Mucosa of rectum (tissue), 2 donors: Measurements from ENCODE around the gene PTDSS2.
"Not testable (repeated sequence)": the region's sequence is repeated elsewhere in the genome, so short reads cannot be mapped to it uniquely, and the experiment has no call there.

Experiments used
- H3K27ac ChIP-seq, 2 donors: one replicate each; pipeline ENCODE4 v1.7.0; 2013; ENCODE audit warnings: inconsistent platforms in 2 of 2, low read depth in 2 of 2, low read length in 2 of 2
- H3K27me3 ChIP-seq, 2 donors: one replicate each; pipeline ENCODE4 v1.7.0; 2013; ENCODE audit warnings: low read length in 2 of 2; ENCODE audit not compliant: control insufficient read depth in 2 of 2, insufficient read depth in 2 of 2
- H3K36me3 ChIP-seq, 2 donors: one replicate each; pipeline ENCODE4 v1.7.0; 2013; ENCODE audit warnings: low read length in 2 of 2; ENCODE audit not compliant: control insufficient read depth in 2 of 2, insufficient read depth in 2 of 2
- H3K4me1 ChIP-seq, 2 donors: one replicate each; pipeline ENCODE4 v1.7.0; 2013; ENCODE audit warnings: low read length in 2 of 2, mild to moderate bottlenecking in 1 of 2; ENCODE audit not compliant: control insufficient read depth in 2 of 2, insufficient read depth in 2 of 2
- H3K4me3 ChIP-seq, 2 donors: one replicate each; pipeline ENCODE4 v1.7.0; 2013; ENCODE audit warnings: low read length in 2 of 2
- H3K9ac ChIP-seq, 2 donors: one replicate each; pipeline ENCODE4 v1.7.0; 2013; ENCODE audit warnings: low read length in 2 of 2, low read depth in 1 of 2, mild to moderate bottlenecking in 1 of 2
- H3K9me3 ChIP-seq, 2 donors: one replicate each; pipeline ENCODE4 v1.7.0; 2013; ENCODE audit warnings: low read length in 2 of 2; ENCODE audit not compliant: control insufficient read depth in 2 of 2
- donor health status: healthy.
- donor health status: Normal muscosa, but diverticular disease.

The PTDSS2 gene

GRCh38 chr11:449889-450808 is at the start of gene PTDSS2:
TSS of gene PTDSS2 (plus strand) at chr11:450279. CDS start at chr11:450456, 177 bp downstream.
- Histone ChIP-seq H3K9ac (peak within 1 kb of the TSS; percentile 74 to 92), H3K27me3 (no peaks in the 10 kb centered on the region), H3K9me3 (no peaks in the 10 kb centered on the region), H3K4me1 (peaks cover 39 to 41% of the 10 kb centered on the region in 2 donors), H3K36me3 (peaks cover 7 to 9% of the 10 kb centered on the region in 2 donors), H3K4me3 (peak within 1 kb of the TSS; percentile 75 to 77), H3K27ac (peak within 1 kb of the TSS; percentile 77 to 79)

- H3K27me3 ChIP-seq, H3K9me3 ChIP-seq, H3K4me1 ChIP-seq, H3K27ac ChIP-seq, H3K9ac ChIP-seq, H3K4me3 ChIP-seq: not testable (repeated sequence)
- peaks cover 7 to 30% of the 10 kb centered on the region in 2 donors for H3K36me3 ChIP-seq
Observed at GRCh38 chr11:401196-401595, 48.9 kb upstream of the PTDSS2 start.

- Histone ChIP-seq H3K9me3 (no peaks in the 10 kb centered on the region), H3K36me3 (peaks cover 7 to 23% of the 10 kb centered on the region in 2 donors), H3K4me3 (no peak overlapping the region), H3K4me1 (peaks cover 15 to 16% of the 10 kb centered on the region in 2 donors), H3K27me3 (no peaks in the 10 kb centered on the region), H3K9ac (no peak overlapping the region), H3K27ac (no peak overlapping the region)
Observed at GRCh38 chr11:403021-403760, 46.9 kb upstream of the PTDSS2 start.

- Histone ChIP-seq H3K9ac (no peak overlapping the region), H3K27me3 (no peaks in the 10 kb centered on the region), H3K4me1 (peaks cover 15 to 16% of the 10 kb centered on the region in 2 donors), H3K4me3 (no peak overlapping the region), H3K27ac (no peak overlapping the region), H3K36me3 (peaks cover 7 to 20% of the 10 kb centered on the region in 2 donors), H3K9me3 (no peaks in the 10 kb centered on the region)
Observed at GRCh38 chr11:403761-404431, 46.2 kb upstream of the PTDSS2 start.

- Histone ChIP-seq H3K9me3 (no peaks in the 10 kb centered on the region), H3K27ac (no peak overlapping the region), H3K4me1 (peaks cover 15 to 16% of the 10 kb centered on the region in 2 donors), H3K4me3 (no peak overlapping the region), H3K9ac (no peak overlapping the region), H3K36me3 (peaks cover 7 to 19% of the 10 kb centered on the region in 2 donors), H3K27me3 (no peaks in the 10 kb centered on the region)
Observed at GRCh38 chr11:404551-405264, 45.4 kb upstream of the PTDSS2 start.

- Histone ChIP-seq H3K9me3 (no peaks in the 10 kb centered on the region), H3K4me1 (peaks cover 15 to 16% of the 10 kb centered on the region in 2 donors), H3K36me3 (peaks cover 7 to 19% of the 10 kb centered on the region in 2 donors), H3K4me3 (peak overlapping the region in 1 of 2 donors; percentile 42), H3K27me3 (no peaks in the 10 kb centered on the region), H3K27ac (no peak overlapping the region), H3K9ac (no peak overlapping the region)
Observed at GRCh38 chr11:405323-405953, 44.6 kb upstream of the PTDSS2 start.

GRCh38 chr11:405954-406795 is 43.9 kb upstream of the PTDSS2 start:
- Histone ChIP-seq H3K4me3 (peak overlapping the region; percentile 54 to 65), H3K27ac (peak overlapping the region; percentile 83), H3K36me3 (peaks cover 7 to 19% of the 10 kb centered on the region in 2 donors), H3K9me3 (no peaks in the 10 kb centered on the region), H3K9ac (peak overlapping the region in 1 of 2 donors; percentile 57), H3K4me1 (peaks cover 15 to 16% of the 10 kb centered on the region in 2 donors), H3K27me3 (no peaks in the 10 kb centered on the region)

GRCh38 chr11:406796-407650 is 43.1 kb upstream of the PTDSS2 start:
- H3K4me3 ChIP-seq: peak overlapping the region; percentile 54 to 65
- H3K9ac ChIP-seq: peak overlapping the region; percentile 32 to 57
- no peaks in the 10 kb centered on the region for H3K9me3 ChIP-seq
- H3K27me3 ChIP-seq: no peaks in the 10 kb centered on the region
- peaks cover 15 to 16% of the 10 kb centered on the region in 2 donors for H3K4me1 ChIP-seq
- H3K36me3 ChIP-seq: peaks cover 7 to 19% of the 10 kb centered on the region in 2 donors
- H3K27ac ChIP-seq: peak overlapping the region; percentile 83
